Activated CD4-positive, alpha-beta T cell treated with anti-CD3 and anti-CD28 coated beads, Interleukin-2, amount 50 U/mL, for 4 hours (primary cell): Measurements from ENCODE around the gene RPL31.

ENCODE experiments used
- DNase-seq, 2 experiments: peaks; one replicate each; pipeline ENCODE4 v3.0.0-alpha.2; 2020

RPL31 gene

GRCh38 chr2:101001691-101002561, at the start of gene RPL31:
RPL31 (plus strand) TSS chr2:101002289; CDS start chr2:101002702, 413 bp downstream.
- peak; percentile 96 for DNase-seq

- no peak for DNase-seq
Measured at GRCh38 chr2:100952512-100952911, 49.6 kb upstream of the RPL31 start.

- no peak for DNase-seq
Measured at GRCh38 chr2:100953406-100954043, 48.6 kb upstream of the RPL31 start.

- no peak for DNase-seq
Measured at GRCh38 chr2:100954044-100954420, 48.1 kb upstream of the RPL31 start.

- no peak for DNase-seq
Measured at GRCh38 chr2:100955226-100955625, 46.9 kb upstream of the RPL31 start.

GRCh38 chr2:100956081-100956480, 46.0 kb upstream of the RPL31 start:
- no peak for DNase-seq

GRCh38 chr2:100957996-100958653, 44.0 kb upstream of the RPL31 start:
- no peak for DNase-seq

GRCh38 chr2:100959225-100959880, 42.7 kb upstream of the RPL31 start:
- no peak for DNase-seq

GRCh38 chr2:100960688-100961087, 41.4 kb upstream of the RPL31 start:
- DNase-seq = no peak

- no peak for DNase-seq
Measured at GRCh38 chr2:100962366-100963025, 39.6 kb upstream of the RPL31 start.

GRCh38 chr2:100963026-100963375, 39.1 kb upstream of the RPL31 start:
- no peak for DNase-seq

- DNase-seq = no peak
Measured at GRCh38 chr2:100964222-100964621, 37.9 kb upstream of the RPL31 start.

GRCh38 chr2:100964681-100965169, 37.4 kb upstream of the RPL31 start:
- no peak for DNase-seq

- no peak for DNase-seq
Measured at GRCh38 chr2:100965596-100965995, 36.5 kb upstream of the RPL31 start.

GRCh38 chr2:100967716-100968115, 34.4 kb upstream of the RPL31 start:
- no peak for DNase-seq

GRCh38 chr2:100968146-100969145, 33.6 kb upstream of the RPL31 start:
- DNase-seq = no peak

- no peak for DNase-seq
Measured at GRCh38 chr2:100969998-100970397, 32.1 kb upstream of the RPL31 start.

GRCh38 chr2:100971221-100971620, 30.9 kb upstream of the RPL31 start:
- DNase-seq = no peak

GRCh38 chr2:100972452-100972851, 29.6 kb upstream of the RPL31 start:
- no peak for DNase-seq

GRCh38 chr2:100974712-100975520, 27.2 kb upstream of the RPL31 start:
- no peak for DNase-seq

GRCh38 chr2:100975521-100975785, 26.6 kb upstream of the RPL31 start:
- DNase-seq = no peak
